GM18499 (cell line): ENCODE measurements around the gene CCSER1.
"Not testable (repeated sequence)": the region's sequence is repeated elsewhere in the genome, so short reads cannot be mapped to it uniquely, and the experiment has no call there.

Source experiments
- ATAC-seq: cut with Tn5 transposase; IDR thresholded peaks from one replicate; pipeline ENCODE4 v1.9.1; 2021; ENCODE audit warnings: moderate number of reproducible peaks; ENCODE audit not compliant: insufficient read depth, unreplicated experiment

The CCSER1 gene

GRCh38 chr4:91298156-91298700 is 1171.0 kb downstream of the CCSER1 start:
- no peak for ATAC-seq

GRCh38 chr4:91298824-91299223 is 1171.6 kb downstream of the CCSER1 start:
- no peak for ATAC-seq

GRCh38 chr4:91302120-91302519 is 1174.9 kb downstream of the CCSER1 start:
- no peak for ATAC-seq

DNA sequence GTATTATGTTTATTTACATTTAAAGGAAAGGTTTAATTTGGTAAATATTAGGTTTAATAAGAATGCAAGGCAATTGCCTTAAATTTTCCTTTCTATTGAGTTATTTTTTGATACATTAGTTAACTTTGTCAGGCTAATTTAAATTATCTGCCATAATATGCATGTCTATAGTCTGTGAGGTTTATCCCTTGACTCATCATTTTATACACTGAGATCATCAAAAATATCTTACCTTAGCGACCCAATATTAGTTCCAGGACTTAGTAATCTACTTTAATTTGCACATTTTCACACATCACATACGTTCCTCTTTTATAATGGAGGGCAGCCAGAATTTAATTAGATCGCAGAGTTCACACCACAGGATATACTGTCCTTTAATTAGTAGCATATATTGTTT is 1177.1 kb downstream of the CCSER1 start:
- no peak for ATAC-seq

- ATAC-seq, result no peak
Measured at GRCh38 chr4:91317434-91317833, 1190.2 kb downstream of the CCSER1 start.

DNA sequence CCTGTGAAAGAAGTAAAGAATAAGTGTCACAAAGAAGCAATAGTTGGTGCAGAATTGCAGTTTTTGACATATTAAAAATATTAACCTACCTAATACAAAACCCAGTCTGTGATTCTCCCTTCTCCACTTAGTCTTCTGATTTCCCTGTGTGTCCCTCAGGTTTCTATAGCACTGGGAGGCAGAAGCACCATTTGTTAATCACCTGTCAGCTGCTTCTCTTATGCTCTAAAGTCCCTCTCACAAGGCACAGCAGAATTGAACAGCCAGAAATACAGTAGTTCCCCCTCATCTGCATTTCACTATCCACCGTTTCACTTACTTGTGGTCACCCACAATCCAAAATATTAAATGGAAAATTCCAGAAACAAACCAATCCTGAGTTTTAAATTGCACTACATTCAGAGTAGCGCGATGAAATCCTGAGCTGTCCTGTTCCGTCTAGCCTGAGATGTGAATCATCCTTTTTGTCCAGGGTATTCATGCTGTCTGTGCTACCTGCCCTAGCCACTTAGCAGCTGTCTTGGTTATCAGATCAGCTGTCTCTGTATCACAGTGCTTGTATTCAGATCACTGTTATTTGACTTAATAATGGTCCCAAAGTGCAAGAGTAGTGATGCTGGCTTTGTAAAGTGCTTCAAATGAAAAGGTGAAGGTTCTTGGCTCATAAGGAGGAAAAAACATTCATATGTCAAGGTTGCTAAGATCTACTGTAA is 1192.5 kb downstream of the CCSER1 start:
- ATAC-seq, result no peak

- no peak for ATAC-seq
Measured at GRCh38 chr4:91322961-91323360, 1195.8 kb downstream of the CCSER1 start.

GRCh38 chr4:91325495-91325894 is 1198.3 kb downstream of the CCSER1 start:
- no peak for ATAC-seq

- not testable (repeated sequence) for ATAC-seq
Measured at GRCh38 chr4:91326167-91326566, 1199.0 kb downstream of the CCSER1 start.

DNA sequence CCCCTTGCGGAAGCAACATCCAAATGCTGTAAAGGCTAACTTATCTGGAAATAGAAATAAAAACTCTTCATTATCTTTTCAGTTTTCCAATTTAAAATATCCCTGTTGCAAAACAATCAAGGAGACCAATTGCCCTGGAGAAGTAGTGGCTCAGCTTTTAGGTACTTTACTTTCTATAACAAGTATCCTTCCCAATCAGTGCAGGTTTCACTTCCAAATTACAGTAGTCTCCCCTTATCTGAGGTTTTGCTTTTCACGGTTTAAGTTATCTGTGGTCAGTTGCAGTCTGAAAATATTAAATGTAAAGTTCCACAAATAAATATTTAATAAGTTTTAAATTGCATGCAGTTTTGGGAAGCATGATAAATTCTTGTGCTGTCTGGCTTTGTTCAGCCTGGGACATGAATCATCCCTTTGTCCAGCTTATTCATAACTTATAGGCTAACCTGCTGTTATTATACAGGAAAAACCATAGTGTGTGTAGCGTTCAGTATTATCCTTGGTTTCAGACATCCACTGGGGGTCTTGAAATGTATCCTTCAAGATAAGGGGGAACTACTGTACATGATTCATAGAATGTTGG is 1203.5 kb downstream of the CCSER1 start:
- no peak for ATAC-seq

- no peak for ATAC-seq
Measured at GRCh38 chr4:91340822-91341221, 1213.6 kb downstream of the CCSER1 start.

- ATAC-seq, result no peak
Measured at GRCh38 chr4:91345632-91346031, 1218.4 kb downstream of the CCSER1 start.

- not testable (repeated sequence) for ATAC-seq
Measured at GRCh38 chr4:91356496-91356895, 1229.3 kb downstream of the CCSER1 start.

DNA sequence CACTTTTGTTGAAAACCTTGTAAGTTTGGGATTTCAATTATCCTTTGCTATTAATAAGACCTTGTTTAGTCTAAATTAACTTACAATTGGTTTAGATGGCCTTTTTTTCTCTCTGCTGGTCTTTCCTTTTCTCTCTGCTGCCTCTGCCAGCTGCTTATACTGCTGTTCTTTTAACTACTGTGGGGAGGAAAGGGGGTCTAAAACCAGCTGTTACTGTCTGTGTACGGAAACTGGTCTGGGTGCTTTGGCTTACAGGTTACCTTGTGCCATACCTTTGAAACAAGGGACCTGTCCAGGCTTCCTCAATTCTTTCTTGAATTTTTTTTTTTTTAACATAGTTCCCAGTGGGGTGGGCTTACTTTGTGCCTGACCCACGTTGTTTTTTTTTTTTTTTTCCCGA is 1230.8 kb downstream of the CCSER1 start:
- not testable (repeated sequence) for ATAC-seq

DNA sequence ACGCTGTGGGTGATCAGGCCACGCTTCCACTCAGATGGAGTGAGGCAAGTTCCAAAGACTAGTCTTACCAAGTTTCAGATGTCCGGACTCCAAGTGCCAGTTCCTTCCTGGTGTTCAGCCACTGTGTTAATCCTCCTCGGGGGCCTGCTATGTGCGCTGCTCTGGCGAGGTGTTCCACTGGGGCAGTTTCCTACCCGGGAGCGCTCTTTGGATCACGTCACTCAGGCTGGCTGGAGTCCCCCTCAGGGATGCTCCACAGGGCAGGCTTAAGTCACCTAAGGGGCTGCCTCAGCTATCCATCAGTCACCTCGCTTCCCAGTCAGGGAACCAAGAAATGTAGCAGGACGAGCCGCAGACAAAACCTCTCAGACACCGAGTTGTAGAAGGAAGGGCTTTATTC is 1231.4 kb downstream of the CCSER1 start:
- not testable (repeated sequence) for ATAC-seq

DNA sequence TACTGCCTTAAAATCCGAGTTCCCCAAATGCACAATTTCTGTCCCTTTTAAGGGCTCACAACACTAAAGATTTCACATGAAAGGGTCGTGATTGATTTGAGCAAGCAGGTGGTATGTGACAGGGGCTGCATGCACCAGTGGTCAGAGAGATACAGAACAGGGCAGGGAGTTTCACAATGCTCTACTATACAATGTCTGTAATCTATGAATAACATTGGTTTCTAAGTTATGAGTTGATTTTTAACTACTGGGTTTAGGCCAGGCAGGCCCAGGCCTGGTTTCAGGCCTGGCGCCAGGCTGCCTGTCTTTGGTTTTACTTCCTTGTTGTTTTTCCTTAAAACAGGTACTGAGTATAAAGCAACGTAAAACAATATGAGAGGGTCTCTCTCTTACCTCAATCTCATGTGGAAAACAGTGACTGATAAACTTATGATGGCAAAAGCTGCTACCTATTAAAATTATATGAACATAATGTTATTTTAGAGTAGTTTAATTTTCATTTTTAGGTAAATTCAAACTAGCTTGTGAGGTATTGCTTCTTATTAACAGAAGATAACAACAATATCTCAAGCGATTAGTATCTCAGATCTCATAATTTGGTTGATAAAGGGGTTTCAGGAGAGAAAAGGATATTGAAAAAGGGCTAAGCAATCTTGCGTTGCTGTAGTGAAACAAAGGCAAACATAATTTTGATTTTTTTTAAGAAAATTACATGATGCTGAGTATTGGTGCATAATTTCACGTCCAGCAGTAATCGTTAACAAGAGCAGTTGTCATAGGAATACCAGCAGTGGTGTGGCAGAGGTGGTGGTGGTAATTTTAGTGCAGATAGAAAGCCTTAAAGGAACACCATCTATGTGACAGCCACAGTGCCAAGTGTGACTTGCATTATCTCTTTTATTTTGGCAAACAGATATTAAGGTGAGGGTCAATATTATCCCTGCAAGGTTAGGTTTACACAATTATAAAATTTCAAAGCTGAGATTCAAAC is 1232.1 kb downstream of the CCSER1 start:
- ATAC-seq, result no peak

DNA sequence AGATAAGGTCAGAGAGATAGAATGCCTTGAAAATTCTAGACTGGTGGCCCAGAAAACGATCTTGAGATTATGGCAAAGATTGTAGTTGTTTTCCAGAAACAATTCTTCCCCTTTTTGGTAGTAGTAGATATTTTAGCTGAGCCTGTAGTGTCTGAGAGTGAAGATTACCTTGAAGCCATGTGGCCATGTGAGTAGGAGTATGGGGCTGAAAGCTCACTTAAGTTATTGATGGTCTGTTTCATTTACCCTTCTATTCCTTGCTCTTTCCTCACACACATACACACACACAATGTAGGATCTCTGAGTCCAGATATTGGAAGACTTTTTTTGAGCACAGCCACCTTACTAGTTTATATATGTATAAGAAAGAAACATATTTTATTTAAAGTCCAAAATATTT is 1234.9 kb downstream of the CCSER1 start:
- no peak for ATAC-seq

GRCh38 chr4:91366554-91366953 is 1239.4 kb downstream of the CCSER1 start:
- no peak for ATAC-seq

- ATAC-seq, result no peak
Measured at GRCh38 chr4:91369116-91369515, 1241.9 kb downstream of the CCSER1 start.

- no peak for ATAC-seq
Measured at GRCh38 chr4:91373546-91373945, 1246.4 kb downstream of the CCSER1 start.

- not testable (repeated sequence) for ATAC-seq
Measured at GRCh38 chr4:91405431-91405830, 1278.2 kb downstream of the CCSER1 start.
